Measurements from ENCODE around the gene ZYG11B. TPM values are rescaled to one million over a fixed set of nuclear protein-coding genes. Genes with fewer than 3 reads are reported as not detected.
"Not testable (repeated sequence)": the region's sequence is repeated elsewhere in the genome, so short reads cannot be mapped to it uniquely, and the experiment has no call there.

Gene ZYG11B
- total and polyA plus RNA-seq, 4 donors: 7.6 to 32.3 (median 18.3) TPM

GRCh38 chr1:52795464-52795863, 69.2 kb downstream of the ZYG11B start:
- 92% methylated on average over 3 of the region's 3 CpGs for whole genome bisulfite sequencing, 2 donors
- H3K9me3 ChIP-seq (ENCODE audit: control insufficient read depth, low read length): no peaks in the 10 kb centered on the region
- peaks cover 2 to 5% of the 10 kb centered on the region in 2 donors for H3K36me3 ChIP-seq (ENCODE audit: control insufficient read depth in 1 of 2, insufficient read depth in 2 of 2, low read length in 1 of 2)
- DNase-seq: no peak
- no peaks in the 10 kb centered on the region for H3K4me1 ChIP-seq (ENCODE audit: control insufficient read depth in 1 of 2, insufficient read depth in 2 of 2, low read length in 2 of 2)
- intact Hi-C loops (cut with DNase I): no loop called here
- H3K27ac ChIP-seq (ENCODE audit: low read depth in 1 of 2, low read length in 2 of 2): no peak overlapping the region
- H3K27me3 ChIP-seq (ENCODE audit: control insufficient read depth in 1 of 2, insufficient read depth in 2 of 2, low read length in 1 of 2): no peaks in the 10 kb centered on the region
- H3K4me3 ChIP-seq (ENCODE audit: low read length in 2 of 2): no peak overlapping the region
- no peak for ATAC-seq (ENCODE audit: low FRiP score)

DNA sequence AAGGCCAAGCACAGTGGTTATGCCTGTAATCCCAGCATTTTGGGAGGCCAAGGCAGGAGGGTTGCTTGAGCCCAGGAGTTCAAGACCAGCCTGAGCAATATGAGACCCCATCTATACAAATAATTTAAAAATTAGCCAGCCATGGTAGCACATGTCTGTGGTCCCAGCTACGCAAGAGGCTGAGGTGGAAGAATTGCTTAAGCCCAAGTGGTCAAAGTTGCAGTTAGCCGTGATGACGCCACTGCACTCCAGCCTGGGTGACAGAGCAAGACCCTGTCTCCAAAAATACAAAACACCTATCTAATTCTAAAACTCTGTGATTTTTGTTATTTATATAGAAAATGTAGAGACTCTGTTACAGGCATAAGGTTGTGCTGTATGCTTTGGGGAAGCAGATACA, 72.1 kb downstream of the ZYG11B start:
- no peaks in the 10 kb centered on the region for H3K9me3 ChIP-seq (ENCODE audit: control insufficient read depth, low read length)
- no peak for ATAC-seq (ENCODE audit: low FRiP score)
- H3K4me3 ChIP-seq (ENCODE audit: low read length in 2 of 2): no peak overlapping the region
- no peaks in the 10 kb centered on the region for H3K4me1 ChIP-seq (ENCODE audit: control insufficient read depth in 1 of 2, insufficient read depth in 2 of 2, low read length in 2 of 2)
- no peak for DNase-seq
- H3K36me3 ChIP-seq (ENCODE audit: control insufficient read depth in 1 of 2, insufficient read depth in 2 of 2, low read length in 1 of 2): peaks cover 0 to 2% of the 10 kb centered on the region in 2 donors
- intact Hi-C loops (cut with DNase I): no loop called here
- no peak overlapping the region for H3K27ac ChIP-seq (ENCODE audit: low read depth in 1 of 2, low read length in 2 of 2)
- 93 to 96% methylated on average over 3 of the region's 3 CpGs for WGBS, 2 donors
- H3K27me3 ChIP-seq (ENCODE audit: control insufficient read depth in 1 of 2, insufficient read depth in 2 of 2, low read length in 1 of 2): no peaks in the 10 kb centered on the region

DNA sequence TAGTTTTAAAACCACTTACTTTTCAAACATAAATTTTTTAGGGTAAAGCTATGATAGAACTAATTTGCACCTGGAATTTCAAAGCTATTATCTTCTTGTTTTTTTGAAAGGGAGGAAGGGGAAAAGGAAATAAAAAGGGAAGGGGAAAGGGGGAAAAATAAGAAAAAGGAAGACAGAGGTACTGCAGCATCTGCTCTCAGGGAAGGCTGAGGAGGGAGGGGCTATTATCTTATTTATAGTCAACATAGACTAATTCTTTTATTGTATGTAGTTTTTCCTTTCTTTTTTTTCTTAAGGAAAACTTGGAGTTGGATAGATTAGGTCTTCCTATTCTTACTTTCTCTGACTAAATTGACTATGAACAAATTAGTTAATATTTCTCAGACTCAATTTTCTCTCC, 74.8 kb downstream of the ZYG11B start:
- intact Hi-C loops (cut with DNase I): no loop called here
- Histone ChIP-seq H3K36me3 (ENCODE audit: control insufficient read depth in 1 of 2, insufficient read depth in 2 of 2, low read length in 1 of 2) (peaks cover 0 to 2% of the 10 kb centered on the region in 2 donors), H3K27ac (ENCODE audit: low read depth in 1 of 2, low read length in 2 of 2) (no peak overlapping the region), H3K4me3 (ENCODE audit: low read length in 2 of 2) (no peak overlapping the region), H3K4me1 (ENCODE audit: control insufficient read depth in 1 of 2, insufficient read depth in 2 of 2, low read length in 2 of 2) (no peaks in the 10 kb centered on the region), H3K27me3 (ENCODE audit: control insufficient read depth in 1 of 2, insufficient read depth in 2 of 2, low read length in 1 of 2) (no peaks in the 10 kb centered on the region), H3K9me3 (ENCODE audit: control insufficient read depth, low read length) (no peaks in the 10 kb centered on the region)
- no peak for ATAC-seq (ENCODE audit: low FRiP score)
- DNase-seq: no peak

GRCh38 chr1:52804083-52804482, 77.8 kb downstream of the ZYG11B start:
- H3K4me3 ChIP-seq (ENCODE audit: low read length in 2 of 2); intact Hi-C loops (cut with DNase I); ATAC-seq (ENCODE audit: low FRiP score); H3K36me3 ChIP-seq (ENCODE audit: control insufficient read depth in 1 of 2, insufficient read depth in 2 of 2, low read length in 1 of 2); H3K27me3 ChIP-seq (ENCODE audit: control insufficient read depth in 1 of 2, insufficient read depth in 2 of 2, low read length in 1 of 2); H3K9me3 ChIP-seq (ENCODE audit: control insufficient read depth, low read length); DNase-seq; H3K4me1 ChIP-seq (ENCODE audit: control insufficient read depth in 1 of 2, insufficient read depth in 2 of 2, low read length in 2 of 2); H3K27ac ChIP-seq (ENCODE audit: low read depth in 1 of 2, low read length in 2 of 2): not testable (repeated sequence)
- WGBS, 2 donors: 94 to 97% methylated on average over 3 of the region's 3 CpGs

GRCh38 chr1:52814465-52814864, 88.2 kb downstream of the ZYG11B start:
- Histone ChIP-seq H3K9me3 (ENCODE audit: control insufficient read depth, low read length) (no peaks in the 10 kb centered on the region), H3K27me3 (ENCODE audit: control insufficient read depth in 1 of 2, insufficient read depth in 2 of 2, low read length in 1 of 2) (no peaks in the 10 kb centered on the region), H3K36me3 (ENCODE audit: control insufficient read depth in 1 of 2, insufficient read depth in 2 of 2, low read length in 1 of 2) (peaks cover 0 to 2% of the 10 kb centered on the region in 2 donors), H3K4me3 (ENCODE audit: low read length in 2 of 2) (no peak overlapping the region), H3K4me1 (ENCODE audit: control insufficient read depth in 1 of 2, insufficient read depth in 2 of 2, low read length in 2 of 2) (no peaks in the 10 kb centered on the region), H3K27ac (ENCODE audit: low read depth in 1 of 2, low read length in 2 of 2) (no peak overlapping the region)
- DNase-seq (no peak), ATAC-seq (ENCODE audit: low FRiP score) (no peak)
- WGBS, 2 donors: 88% methylated on average over 2 of the region's 2 CpGs
- intact Hi-C loops (cut with DNase I): no loop called here

DNA sequence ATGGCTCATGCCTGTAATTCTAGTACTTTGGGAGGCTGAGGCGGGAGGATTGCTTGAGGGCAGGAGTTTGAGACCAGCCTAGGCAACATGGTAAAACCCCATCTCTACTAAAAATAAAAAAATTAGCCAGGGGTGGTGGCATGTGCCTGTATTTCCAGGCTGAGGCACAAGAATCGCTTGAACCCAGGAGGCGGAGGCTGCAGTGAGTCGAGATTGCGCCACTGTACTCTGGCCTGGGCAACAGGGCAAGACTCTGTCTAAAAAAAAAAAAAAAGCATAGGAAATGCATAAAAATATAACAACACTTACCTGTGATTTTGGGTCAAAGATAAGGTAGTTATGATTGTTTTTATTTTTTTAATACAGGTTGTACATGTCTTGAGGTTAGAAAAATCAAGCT, 94.6 kb downstream of the ZYG11B start:
- H3K9me3 ChIP-seq (ENCODE audit: control insufficient read depth, low read length); DNase-seq; H3K27me3 ChIP-seq (ENCODE audit: control insufficient read depth in 1 of 2, insufficient read depth in 2 of 2, low read length in 1 of 2); H3K4me1 ChIP-seq (ENCODE audit: control insufficient read depth in 1 of 2, insufficient read depth in 2 of 2, low read length in 2 of 2); H3K4me3 ChIP-seq (ENCODE audit: low read length in 2 of 2); intact Hi-C loops (cut with DNase I); H3K27ac ChIP-seq (ENCODE audit: low read depth in 1 of 2, low read length in 2 of 2); H3K36me3 ChIP-seq (ENCODE audit: control insufficient read depth in 1 of 2, insufficient read depth in 2 of 2, low read length in 1 of 2); ATAC-seq (ENCODE audit: low FRiP score): not testable (repeated sequence)
- WGBS, 2 donors: 97 to 98% methylated on average over 5 of the region's 5 CpGs

- intact Hi-C loops (cut with DNase I): no loop called here
- WGBS, 2 donors: 22 to 31% methylated on average over 1 of the region's 1 CpG
- no peak for ATAC-seq (ENCODE audit: low FRiP score)
Measured at GRCh38 chr1:52825868-52826267, 99.6 kb downstream of the ZYG11B start.

DNA sequence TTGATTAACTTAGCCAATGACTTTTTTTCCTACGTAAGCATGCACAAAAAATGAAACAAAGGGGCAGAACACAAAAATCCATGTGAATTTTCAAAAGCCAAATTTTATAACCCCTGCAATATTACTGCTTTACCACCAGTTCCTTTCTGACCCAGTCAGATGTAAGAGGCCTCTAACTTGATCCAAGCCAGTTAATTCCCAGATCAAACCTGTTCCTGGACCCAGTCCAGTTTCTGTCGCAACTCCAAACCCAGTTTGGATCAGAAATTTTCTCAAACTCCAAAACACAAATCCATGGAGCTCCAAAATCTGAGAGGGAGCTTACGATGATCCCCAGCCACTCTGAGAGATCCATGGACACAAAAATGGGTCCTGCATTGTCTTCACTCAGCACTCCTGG, 108.5 kb downstream of the ZYG11B start:
- DNase-seq (no peak), ATAC-seq (ENCODE audit: low FRiP score) (no peak)
- H3K4me3 ChIP-seq (ENCODE audit: low read length in 2 of 2): no peak overlapping the region
- WGBS, 2 donors: 84 to 85% methylated on average over 3 of the region's 3 CpGs
- H3K4me1 ChIP-seq (ENCODE audit: control insufficient read depth in 1 of 2, insufficient read depth in 2 of 2, low read length in 2 of 2): no peaks in the 10 kb centered on the region
- H3K27me3 ChIP-seq (ENCODE audit: control insufficient read depth in 1 of 2, insufficient read depth in 2 of 2, low read length in 1 of 2): peaks cover 0 to 2% of the 10 kb centered on the region in 2 donors
- no peaks in the 10 kb centered on the region for H3K36me3 ChIP-seq (ENCODE audit: control insufficient read depth in 1 of 2, insufficient read depth in 2 of 2, low read length in 1 of 2)
- no peaks in the 10 kb centered on the region for H3K9me3 ChIP-seq (ENCODE audit: control insufficient read depth, low read length)
- no peak overlapping the region for H3K27ac ChIP-seq (ENCODE audit: low read depth in 1 of 2, low read length in 2 of 2)
- intact Hi-C loops (cut with DNase I): no loop called here

More at GRCh38 chr1:52825868-52826267, 99.6 kb downstream of the ZYG11B start:
- H3K36me3 ChIP-seq (ENCODE audit: control insufficient read depth in 1 of 2, insufficient read depth in 2 of 2, low read length in 1 of 2): peaks cover 2 to 3% of the 10 kb centered on the region in 2 donors
- no peak overlapping the region for H3K27ac ChIP-seq (ENCODE audit: low read depth in 1 of 2, low read length in 2 of 2)
- H3K4me1 ChIP-seq (ENCODE audit: control insufficient read depth in 1 of 2, insufficient read depth in 2 of 2, low read length in 2 of 2): no peaks in the 10 kb centered on the region
- no peak overlapping the region for H3K4me3 ChIP-seq (ENCODE audit: low read length in 2 of 2)
- H3K27me3 ChIP-seq (ENCODE audit: control insufficient read depth in 1 of 2, insufficient read depth in 2 of 2, low read length in 1 of 2): no peaks in the 10 kb centered on the region
- DNase-seq: no peak
- H3K9me3 ChIP-seq (ENCODE audit: control insufficient read depth, low read length): no peaks in the 10 kb centered on the region

DNA sequence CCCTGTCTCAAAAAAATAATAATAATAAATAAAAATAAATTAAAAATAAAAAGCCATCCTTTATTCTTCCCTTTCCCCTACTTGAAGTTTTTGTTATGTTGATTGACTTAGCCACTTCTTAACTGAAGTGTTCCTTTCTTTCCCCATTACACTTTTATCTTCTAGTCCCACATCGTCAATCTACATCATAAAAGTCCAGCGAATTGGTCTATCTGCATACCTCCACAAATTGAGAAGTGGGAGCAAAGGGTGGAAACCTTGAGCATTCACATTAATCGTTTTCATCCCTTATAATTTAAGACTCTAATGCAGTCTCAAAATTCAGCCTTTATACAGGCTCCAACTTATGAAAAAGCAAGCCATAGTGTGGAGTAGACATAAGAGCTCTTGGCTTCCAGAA, 109.8 kb downstream of the ZYG11B start:
- Histone ChIP-seq H3K27me3 (ENCODE audit: control insufficient read depth in 1 of 2, insufficient read depth in 2 of 2, low read length in 1 of 2) (peaks cover 0 to 2% of the 10 kb centered on the region in 2 donors), H3K4me1 (ENCODE audit: control insufficient read depth in 1 of 2, insufficient read depth in 2 of 2, low read length in 2 of 2) (no peaks in the 10 kb centered on the region), H3K27ac (ENCODE audit: low read depth in 1 of 2, low read length in 2 of 2) (no peak overlapping the region), H3K36me3 (ENCODE audit: control insufficient read depth in 1 of 2, insufficient read depth in 2 of 2, low read length in 1 of 2) (no peaks in the 10 kb centered on the region), H3K4me3 (ENCODE audit: low read length in 2 of 2) (no peak overlapping the region), H3K9me3 (ENCODE audit: control insufficient read depth, low read length) (no peaks in the 10 kb centered on the region)
- 58 to 59% methylated on average over 3 of the region's 3 CpGs for WGBS, 2 donors
- no peak for DNase-seq
- intact Hi-C loops (cut with DNase I): no loop called here
- ATAC-seq (ENCODE audit: low FRiP score): no peak
